HG02870 (cell line): ENCODE measurements around the gene ZNF202.
"Not testable (repeated sequence)": the region's sequence is repeated elsewhere in the genome, so short reads cannot be mapped to it uniquely, and the experiment has no call there.

Experiments used
- ATAC-seq: cut with Tn5 transposase; IDR thresholded peaks from one replicate; pipeline ENCODE4 v1.9.1; 2021; ENCODE audit warnings: mild to moderate bottlenecking, moderate library complexity; ENCODE audit not compliant: unreplicated experiment

The ZNF202 gene

GRCh38 chr11:123741159-123742030 lies at the start of gene ZNF202:
TSS of gene ZNF202 (minus strand) at chr11:123741660. CDS start at chr11:123730888, 10,772 bp downstream.
- peak; percentile 97 for ATAC-seq

- ATAC-seq, result no peak
Observed at GRCh38 chr11:123783536-123783935, 42.1 kb upstream of the ZNF202 start.

GRCh38 chr11:123778511-123778910 lies 37.1 kb upstream of the ZNF202 start:
- ATAC-seq, result no peak

GRCh38 chr11:123775715-123776549 lies 34.5 kb upstream of the ZNF202 start:
- ATAC-seq, result no peak

- ATAC-seq, result peak; percentile 51
Observed at GRCh38 chr11:123775289-123775688, 33.8 kb upstream of the ZNF202 start.

- ATAC-seq, result no peak
Observed at GRCh38 chr11:123773959-123774358, 32.5 kb upstream of the ZNF202 start.

- no peak for ATAC-seq
Observed at GRCh38 chr11:123773026-123773425, 31.6 kb upstream of the ZNF202 start.

- ATAC-seq, result no peak
Observed at GRCh38 chr11:123771664-123772063, 30.2 kb upstream of the ZNF202 start.

GRCh38 chr11:123770712-123771111 lies 29.3 kb upstream of the ZNF202 start:
- no peak for ATAC-seq

- ATAC-seq, result no peak
Observed at GRCh38 chr11:123765601-123766000, 24.1 kb upstream of the ZNF202 start.

- ATAC-seq, result no peak
Observed at GRCh38 chr11:123762422-123762821, 21.0 kb upstream of the ZNF202 start.

GRCh38 chr11:123760894-123761293 lies 19.4 kb upstream of the ZNF202 start:
- ATAC-seq, result peak; percentile 94

GRCh38 chr11:123757976-123758375 lies 16.5 kb upstream of the ZNF202 start:
- no peak for ATAC-seq

- ATAC-seq, result no peak
Observed at GRCh38 chr11:123755813-123756212, 14.4 kb upstream of the ZNF202 start.

GRCh38 chr11:123755344-123755743 lies 13.9 kb upstream of the ZNF202 start:
- no peak for ATAC-seq

- no peak for ATAC-seq
Observed at GRCh38 chr11:123754101-123754568, 12.7 kb upstream of the ZNF202 start, which contains the start of gene OR6X1. TSS of gene OR6X1 (minus strand) at chr11:123754518. CDS start at chr11:123754518, 0 bp downstream.

- peak; percentile 58 for ATAC-seq
Observed at GRCh38 chr11:123753110-123753509, 11.7 kb upstream of the ZNF202 start.

- no peak for ATAC-seq
Observed at GRCh38 chr11:123751781-123752180, 10.3 kb upstream of the ZNF202 start.

- not testable (repeated sequence) for ATAC-seq
Observed at GRCh38 chr11:123748349-123748748, 6.9 kb upstream of the ZNF202 start.

- no peak for ATAC-seq
Observed at GRCh38 chr11:123745764-123746451, 4.4 kb upstream of the ZNF202 start.

- ATAC-seq, result no peak
Observed at GRCh38 chr11:123742724-123743120, 1.3 kb upstream of the ZNF202 start.
